ENCODE results near the gene GPER1.

The GPER1 gene

DNA sequence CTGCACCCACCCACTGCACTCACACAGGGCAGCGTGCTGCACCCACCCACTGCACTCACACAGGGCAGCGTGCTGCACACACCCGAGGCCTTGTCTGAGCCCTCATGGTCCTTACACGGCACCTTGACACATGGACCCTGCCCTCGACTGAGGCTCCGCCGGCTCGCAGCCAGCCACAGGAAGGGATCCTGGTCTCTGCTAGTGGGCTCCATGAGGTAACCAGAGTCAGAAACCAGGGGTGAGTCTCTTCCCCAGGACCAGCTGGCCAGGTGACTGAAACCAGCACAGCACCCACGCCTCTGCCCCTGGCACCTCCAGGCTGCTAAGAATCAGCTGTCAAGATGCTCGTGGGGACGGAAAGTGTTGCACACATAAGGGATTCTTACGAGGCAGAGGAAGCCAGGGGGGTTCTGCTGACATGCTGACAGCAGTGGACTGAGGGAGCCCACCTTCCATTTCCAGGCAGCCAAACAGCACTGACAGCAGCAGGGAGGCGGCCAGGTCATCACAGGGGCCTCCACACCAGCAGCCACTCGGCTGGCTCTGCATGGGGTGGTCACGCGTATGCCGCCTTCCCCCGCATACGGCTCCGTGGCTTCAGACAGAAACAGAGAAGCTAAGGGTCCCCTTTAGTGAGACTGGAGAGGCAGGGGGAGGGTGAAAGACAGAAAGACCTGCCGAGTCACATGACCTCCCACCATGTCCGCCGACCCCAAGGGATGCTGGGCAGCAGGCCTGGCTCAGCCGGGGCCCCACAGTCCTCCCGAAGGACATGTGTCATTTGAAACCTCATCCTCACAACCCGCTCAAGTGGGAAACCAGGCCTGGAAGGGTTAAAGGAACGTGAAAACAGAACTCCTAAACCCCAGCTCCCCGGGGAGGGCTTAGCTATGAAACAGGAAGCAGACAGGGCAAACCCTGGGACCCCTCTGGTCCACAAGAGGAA lies 34.2 kb downstream of the GPER1 start:
- TF ChIP-seq, protein P1, sequence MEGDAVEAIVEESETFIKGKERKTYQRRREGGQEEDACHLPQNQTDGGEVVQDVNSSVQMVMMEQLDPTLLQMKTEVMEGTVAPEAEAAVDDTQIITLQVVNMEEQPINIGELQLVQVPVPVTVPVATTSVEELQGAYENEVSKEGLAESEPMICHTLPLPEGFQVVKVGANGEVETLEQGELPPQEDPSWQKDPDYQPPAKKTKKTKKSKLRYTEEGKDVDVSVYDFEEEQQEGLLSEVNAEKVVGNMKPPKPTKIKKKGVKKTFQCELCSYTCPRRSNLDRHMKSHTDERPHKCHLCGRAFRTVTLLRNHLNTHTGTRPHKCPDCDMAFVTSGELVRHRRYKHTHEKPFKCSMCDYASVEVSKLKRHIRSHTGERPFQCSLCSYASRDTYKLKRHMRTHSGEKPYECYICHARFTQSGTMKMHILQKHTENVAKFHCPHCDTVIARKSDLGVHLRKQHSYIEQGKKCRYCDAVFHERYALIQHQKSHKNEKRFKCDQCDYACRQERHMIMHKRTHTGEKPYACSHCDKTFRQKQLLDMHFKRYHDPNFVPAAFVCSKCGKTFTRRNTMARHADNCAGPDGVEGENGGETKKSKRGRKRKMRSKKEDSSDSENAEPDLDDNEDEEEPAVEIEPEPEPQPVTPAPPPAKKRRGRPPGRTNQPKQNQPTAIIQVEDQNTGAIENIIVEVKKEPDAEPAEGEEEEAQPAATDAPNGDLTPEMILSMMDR (IDR thresholded peaks at IDR 0.05), result no peak
- DNase-seq (ENCODE audit: low spot score), result no peak
- H3K4me3 ChIP-seq, result no peak overlapping the region
- no peak overlapping the region for H3K27ac ChIP-seq

DNA sequence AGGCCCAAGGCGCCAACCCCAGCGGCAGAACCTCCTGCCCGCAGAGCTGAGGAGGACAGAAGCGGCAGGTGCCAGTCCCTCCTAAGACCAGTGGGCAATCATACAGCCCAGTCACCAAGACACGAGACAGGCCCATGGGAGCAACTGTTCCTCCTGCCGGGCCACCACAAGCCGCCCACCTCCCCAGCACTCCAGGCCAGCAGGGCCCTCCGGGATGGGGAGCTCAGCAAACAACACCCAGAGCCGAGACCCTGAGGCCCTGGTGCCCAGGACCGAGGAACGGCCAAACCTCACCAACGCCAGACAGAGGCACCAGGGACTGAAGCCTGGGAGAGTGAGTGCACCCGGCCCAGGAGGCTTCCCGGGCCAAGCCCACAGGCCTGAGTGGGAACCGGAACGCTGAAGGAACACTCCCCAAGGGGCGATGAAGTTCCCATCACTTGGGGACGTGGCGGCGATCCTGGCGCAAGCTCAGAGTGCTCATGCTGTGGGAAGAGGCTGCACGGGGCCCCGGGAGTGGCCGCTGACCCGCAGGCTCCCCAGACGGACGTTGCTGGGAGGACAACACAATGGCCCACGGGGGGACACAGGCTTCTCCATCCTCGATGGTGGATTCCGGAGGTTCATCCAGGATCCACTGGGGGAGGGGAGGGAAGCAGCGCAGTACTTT lies 35.1 kb downstream of the GPER1 start:
- Histone ChIP-seq H3K27ac (peak overlapping the region; percentile 71 to 78), H3K4me3 (peak overlapping the region; percentile 34)
- DNase-seq (ENCODE audit: low spot score), result peak; percentile 70
- TF ChIP-seq, protein P1 (IDR thresholded peaks at IDR 0.05), result no peak

DNA sequence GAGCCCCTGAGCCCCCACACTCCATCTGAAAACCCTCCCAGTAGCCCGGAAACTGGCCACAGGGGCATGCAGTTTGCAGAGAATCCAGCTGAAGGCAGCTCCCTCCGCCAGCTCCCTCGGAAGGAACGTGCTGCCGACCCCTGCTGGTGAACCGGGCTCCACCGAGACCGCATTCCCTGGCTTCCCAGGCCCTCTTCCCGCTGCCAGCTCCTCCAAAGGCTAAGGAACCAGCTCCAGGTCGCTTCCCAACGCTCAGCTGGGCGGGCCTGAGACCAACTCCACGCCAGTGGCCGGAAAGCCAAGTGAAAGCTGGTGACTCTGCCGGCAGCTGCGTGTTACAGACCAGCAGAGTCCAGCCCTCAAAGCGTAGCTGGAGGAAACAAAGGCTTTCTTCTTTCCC lies 35.8 kb downstream of the GPER1 start:
- peak overlapping the region; percentile 71 to 78 for H3K27ac ChIP-seq
- H3K4me3 ChIP-seq, result peak overlapping the region; percentile 34
- peak; percentile 96 for DNase-seq (ENCODE audit: low spot score)
- TF ChIP-seq, protein P1 (IDR thresholded peaks at IDR 0.05), result peak; percentile 58

DNA sequence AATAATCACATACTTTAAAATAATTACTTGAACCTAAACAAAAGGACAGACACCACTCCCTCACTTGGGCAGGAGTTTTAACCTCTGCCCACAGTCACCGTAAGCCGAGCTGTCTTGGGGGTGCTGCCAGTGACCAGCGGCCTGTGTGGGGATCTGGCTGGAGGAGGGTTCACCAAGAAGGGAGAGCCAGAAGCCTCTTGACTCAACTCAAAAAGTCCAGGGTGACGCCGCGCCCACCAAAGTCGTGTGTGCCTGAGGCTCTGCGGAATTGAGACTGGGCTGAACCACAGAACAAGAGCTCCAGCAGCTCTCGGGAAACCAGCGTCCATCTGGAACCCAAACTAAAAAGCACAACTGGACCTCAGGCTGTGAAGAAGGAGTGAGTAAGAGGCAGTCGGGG lies 36.3 kb downstream of the GPER1 start:
- Histone ChIP-seq H3K4me3 (peak overlapping the region; percentile 34), H3K27ac (peak overlapping the region; percentile 71 to 78)
- TF ChIP-seq, protein P1 (IDR thresholded peaks at IDR 0.05), result no peak
- no peak for DNase-seq (ENCODE audit: low spot score)

DNA sequence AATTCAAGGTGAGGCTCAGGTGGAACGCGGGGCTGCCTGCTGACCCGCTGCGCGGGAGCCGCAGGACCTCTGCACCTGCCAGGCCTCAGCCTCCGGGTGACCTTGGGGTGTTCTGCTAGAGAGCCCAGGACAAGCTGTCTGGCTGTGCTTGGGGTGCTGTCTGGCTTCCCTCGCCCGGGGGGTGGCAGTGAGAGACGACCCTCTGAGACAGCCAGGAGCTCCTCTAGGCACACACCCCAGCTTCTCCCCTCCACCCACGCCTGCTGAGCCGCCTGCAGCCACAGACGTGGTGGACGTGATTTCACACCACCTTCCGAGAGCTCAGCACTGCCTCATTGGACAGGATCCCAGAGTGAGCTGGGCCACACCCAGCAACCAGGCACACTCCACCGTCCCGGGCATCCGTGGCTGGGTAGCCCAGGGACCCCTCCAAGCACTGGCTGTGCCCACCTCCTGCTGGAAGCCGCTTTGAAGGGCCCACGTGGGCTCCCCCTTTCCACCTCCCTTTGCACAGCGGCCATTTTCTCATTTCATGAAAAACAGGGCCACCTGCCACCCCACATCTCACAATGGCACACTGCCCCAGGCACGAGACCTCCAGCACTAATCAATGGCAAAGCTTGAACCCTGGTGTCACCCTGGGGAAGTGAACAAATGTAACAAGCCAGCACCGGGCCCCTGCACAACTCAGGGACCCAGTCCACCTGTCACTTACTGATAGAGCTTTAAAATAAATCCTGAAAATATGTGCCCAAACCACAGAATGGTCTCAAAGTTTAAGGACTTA lies 37.1 kb downstream of the GPER1 start:
- H3K4me3 ChIP-seq, result peak overlapping the region; percentile 35
- H3K27ac ChIP-seq, result peak overlapping the region; percentile 60 to 71
- DNase-seq (ENCODE audit: low spot score), result no peak
- TF ChIP-seq, protein P1 (IDR thresholded peaks at IDR 0.05), result no peak

DNA sequence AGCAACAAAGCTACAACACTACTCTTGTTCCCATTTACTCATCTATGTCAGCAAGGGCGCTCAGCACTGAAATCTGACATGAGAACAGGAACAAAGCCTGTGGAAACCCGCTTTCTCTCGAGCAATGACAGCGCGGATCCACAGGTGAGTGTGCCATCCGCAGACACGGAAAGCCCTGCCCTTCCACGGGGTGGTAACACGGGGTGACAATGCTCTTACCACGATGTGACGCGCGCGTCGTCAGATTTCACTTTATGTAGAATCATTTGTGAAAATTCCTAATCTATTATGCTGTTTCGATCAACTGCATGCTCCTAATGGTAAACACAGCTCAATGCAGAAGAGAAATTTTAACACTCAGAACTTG lies 37.7 kb downstream of the GPER1 start:
- TF ChIP-seq, protein P1 (IDR thresholded peaks at IDR 0.05), result no peak
- H3K4me3 ChIP-seq, result no peak overlapping the region
- no peak overlapping the region for H3K27ac ChIP-seq
- DNase-seq (ENCODE audit: low spot score), result no peak
